Heart right ventricle (tissue), 16 donors: ENCODE measurements around the gene PCYT1B. TPM values are rescaled to one million over a fixed set of nuclear protein-coding genes. Genes with fewer than 3 reads are reported as not detected.

Experiments
- ATAC-seq, 8 donors: fragments of 200-7000 bp; cut with Tn5 transposase; one replicate each; pipeline ENCODE4 v1.9.1; 2020; ENCODE audit warnings: mild to moderate bottlenecking in 8 of 8, moderate library complexity in 8 of 8, moderate number of reproducible peaks in 1 of 8
- DNase-seq, 2 donors: peaks; one replicate each; pipeline ENCODE4 v3.0.0-alpha.2; 2020
- H3K27ac ChIP-seq, 10 donors: fragments of 200-600 bp; sonication (generic) in 2 of 10; one replicate each; pipeline versions ENCODE4 v1.5.0 to v1.8.0; 2020 to 2022; ENCODE audit warnings: mild to moderate bottlenecking in 3 of 10
- H3K27me3 ChIP-seq, 7 donors: fragments of 200-600 bp; one replicate each; pipeline ENCODE4 v1.8.0; 2021 to 2022; ENCODE audit warnings: mild to moderate bottlenecking in 2 of 7
- H3K36me3 ChIP-seq, 9 donors: fragments of 200-600 bp; sonication (generic) in 1 of 9; one replicate each; pipeline versions ENCODE4 v1.5.0 to v1.8.0; 2020 to 2022; ENCODE audit warnings: mild to moderate bottlenecking in 2 of 9
- H3K4me1 ChIP-seq, 9 donors: fragments of 200-600 bp; sonication (generic) in 1 of 9; one replicate each; pipeline versions ENCODE4 v1.5.0 to v1.8.0; 2020 to 2022; ENCODE audit warnings: mild to moderate bottlenecking in 4 of 9
- H3K4me3 ChIP-seq, 10 donors: fragments of 200-600 bp; sonication (generic) in 2 of 10; one replicate each; pipeline versions ENCODE4 v1.5.0 to v1.8.0; 2020 to 2022; ENCODE audit warnings: mild to moderate bottlenecking in 7 of 10, moderate library complexity in 2 of 10
- H3K9me3 ChIP-seq, 11 donors: fragments of 200-600 bp in 10 of 11; sonication (generic) in 2 of 11; one replicate each; pipeline versions ENCODE4 v1.5.0 to v1.8.0; 2013 to 2022; ENCODE audit warnings: mild to moderate bottlenecking in 2 of 11, control low read depth in 1 of 11, moderate library complexity in 1 of 11
- CTCF ChIP-seq, 9 donors: fragments of 200-600 bp; sonication (generic) in 2 of 9; IDR thresholded peaks; one replicate each; pipeline versions ENCODE4 v1.5.0 to v1.8.0; 2021 to 2022; ENCODE audit warnings: antibody characterized with exemption in 9 of 9, mild to moderate bottlenecking in 5 of 9, moderate library complexity in 1 of 9
- WGBS, 2 donors: extraction: QIAGEN DNeasy Blood & Tissue Kit; methylation state at CpG; one replicate each; pipeline ENCODE4 v1.1.7; 2013; ENCODE audit warnings: inconsistent platforms in 1 of 2; 5-methylcytosine and 5-hydroxymethylcytosine counted together
- intact Hi-C, 10 donors: fragments of 100-400 bp; cut with DNase I; formaldehyde crosslinking; loops; one replicate each; pipeline versions ENCODE4 v1.11.1 to v1.14.2; 2022
- polyA plus RNA-seq, 2 donors: library from polyadenylated mRNA; stranded (reverse); fragments of 200-250 nt; gene quantifications; one replicate each; pipeline ENCODE4 v1.2.3, GENCODE V29; 2013
- total RNA-seq, 10 donors: library from RNA; stranded (reverse); fragmentation: NEBNext Ultra II Directional in 3 of 10; extraction: Animal tissue kit (Norgen Biotek cat#: 25700) in 3 of 10; gene quantifications; one replicate each; pipeline versions ENCODE4 v1.2.1 to v1.2.4, GENCODE V29; 2021 to 2023
- donor health status: Arrhythmogenic right ventricular cardiomyopathy.
- donor health status: ischemic (EF 13 %, LVEDD 7.1; RV severe dilation, severe dysfunction).
- donor health status: healthy with polysubstance abuse.
- donor health status: DM: no; HTN: yes; CAD: no.
- donor health status: DM: no; HTN: no; CAD: no.
- donor health status: ischemic (EF 25% LVEDD 6.9; RV normal size, moderate dysfunction).
- donor health status: ischemic (EF 25% LVEDD 5.7; RV mildly dilated, moderate dysfunction).
- donor health status: healthy.
- donor health status: DM: yes; HTN: yes; CAD: no.
- donor health status: Ischemic cardiomyopathy.
- donor health status: ischemic (EF 35%, LVEDD 5.7; RV mildly dilated, moderate dysfunction).
- donor health status: nonischemic (EF 11% LVEDD 7.7; RV severe dilation, severe dysfunction).
- donor health status: DM: yes; HTN: yes; CAD: no.
- donor health status: PGD.
- donor health status: ischemic (EF 29% LVEDD 5.4; RV normal size, mild dysfunction).
- donor health status: nonischemic (EF 23%, LVEDD 6.1; RV moderate dilation, normal function).

The PCYT1B gene
- total and polyA plus RNA-seq, 12 donors = 0.07 to 0.34 (median 0.13) TPM; not detected in 5

DNA sequence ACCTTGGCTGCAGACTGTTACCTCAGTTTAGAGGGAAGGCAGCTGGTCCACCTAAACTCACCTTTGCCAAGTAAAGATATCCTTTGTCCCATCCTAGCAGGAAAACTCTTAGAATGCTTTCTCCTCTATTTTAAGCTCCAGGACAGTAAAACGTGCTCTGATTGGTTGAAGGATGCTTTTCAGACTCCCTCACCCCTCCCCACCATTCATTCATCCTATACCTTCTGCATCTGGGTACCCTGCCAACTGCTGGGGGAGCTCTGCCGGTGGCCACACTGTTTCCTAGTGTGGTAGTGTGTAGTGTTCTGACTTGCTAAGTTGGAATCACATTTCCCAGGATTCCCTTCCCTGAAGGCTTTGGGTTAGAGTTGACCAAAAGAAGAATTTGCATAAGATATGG is 26.3 kb upstream of the PCYT1B start:
- H3K27ac ChIP-seq = no peak overlapping the region
- no peak overlapping the region for H3K4me3 ChIP-seq
- H3K27me3 ChIP-seq = peaks cover 0 to 33% (median 0%) of the 10 kb centered on the region in 7 donors
- 47 to 58% methylated on average over 2 of the region's 2 CpGs for WGBS, 2 donors
- no peaks in the 10 kb centered on the region for H3K36me3 ChIP-seq
- no peaks in the 10 kb centered on the region for H3K4me1 ChIP-seq
- no peak for TF ChIP-seq CTCF (IDR thresholded peaks at IDR 0.05)
- ATAC-seq = no peak
- no peak for DNase-seq
- H3K9me3 ChIP-seq = no peaks in the 10 kb centered on the region
- intact Hi-C loops = no loop called here

DNA sequence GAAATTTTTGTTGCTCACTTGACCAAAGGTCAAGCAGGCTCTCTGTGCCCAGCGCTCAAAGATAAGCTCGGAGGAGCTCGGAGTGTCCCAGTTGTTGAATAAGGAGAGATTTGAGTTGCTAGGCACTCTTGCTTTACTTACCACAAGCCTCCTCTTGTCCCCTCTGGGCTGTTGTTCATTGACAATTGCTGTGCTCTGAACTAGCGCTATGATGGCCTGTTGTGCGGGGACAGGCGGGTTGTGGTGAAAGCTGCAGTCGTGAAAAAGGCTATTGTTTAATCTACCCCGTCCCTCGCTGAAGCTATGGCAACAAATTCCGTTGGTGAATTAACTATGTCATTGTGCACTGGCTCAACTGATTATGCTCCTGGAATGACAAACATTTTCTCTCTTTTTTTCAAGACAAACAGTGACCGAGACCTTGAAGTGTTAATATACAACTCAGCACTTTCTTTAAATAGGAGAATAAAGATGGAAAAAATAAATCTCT is 25.6 kb upstream of the PCYT1B start:
- 61% methylated on average over 11 of the region's 11 CpGs for WGBS, 2 donors
- no peaks in the 10 kb centered on the region for H3K36me3 ChIP-seq
- H3K27ac ChIP-seq = no peak overlapping the region
- H3K9me3 ChIP-seq = no peaks in the 10 kb centered on the region
- H3K27me3 ChIP-seq = peaks cover 0 to 35% (median 0%) of the 10 kb centered on the region in 7 donors
- peaks cover 0 to 4% (median 0%) of the 10 kb centered on the region in 9 donors for H3K4me1 ChIP-seq
- ATAC-seq = no peak
- no peak overlapping the region for H3K4me3 ChIP-seq
- no peak for TF ChIP-seq CTCF (IDR thresholded peaks at IDR 0.05)
- DNase-seq = no peak
- intact Hi-C loops = no loop called here

DNA sequence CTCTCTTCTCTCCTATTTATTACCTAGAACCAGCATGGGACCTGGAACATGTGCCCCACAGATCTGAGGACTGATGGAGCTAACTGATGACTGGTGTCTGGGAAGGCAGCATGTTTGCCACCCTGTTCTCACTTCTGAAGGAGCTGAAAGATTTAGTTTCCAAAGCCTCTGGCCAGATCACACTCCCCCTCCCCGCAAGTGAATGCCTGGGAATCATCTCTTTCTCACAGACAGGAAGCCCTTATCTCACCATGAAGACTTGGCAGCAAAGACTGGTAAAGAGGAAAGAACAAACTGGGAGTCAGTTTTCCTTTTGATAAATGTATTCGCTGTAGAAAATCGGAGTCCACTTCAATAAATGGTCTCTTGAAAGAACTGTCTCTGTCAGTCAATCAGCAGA is 21.0 kb upstream of the PCYT1B start:
- intact Hi-C loops = no loop called here
- TF ChIP-seq CTCF (IDR thresholded peaks at IDR 0.05) = no peak
- 3 to 5% methylated on average over 3 of the region's 3 CpGs for WGBS, 2 donors
- peaks cover 0 to 15% (median 0%) of the 10 kb centered on the region in 7 donors for H3K27me3 ChIP-seq
- no peak overlapping the region for H3K27ac ChIP-seq
- no peak overlapping the region for H3K4me3 ChIP-seq
- ATAC-seq (peak in 1 of 8 donors; percentile 28), DNase-seq (no peak)
- no peaks in the 10 kb centered on the region for H3K36me3 ChIP-seq
- H3K4me1 ChIP-seq = peaks cover 0 to 4% (median 0%) of the 10 kb centered on the region in 9 donors
- H3K9me3 ChIP-seq = no peaks in the 10 kb centered on the region

DNA sequence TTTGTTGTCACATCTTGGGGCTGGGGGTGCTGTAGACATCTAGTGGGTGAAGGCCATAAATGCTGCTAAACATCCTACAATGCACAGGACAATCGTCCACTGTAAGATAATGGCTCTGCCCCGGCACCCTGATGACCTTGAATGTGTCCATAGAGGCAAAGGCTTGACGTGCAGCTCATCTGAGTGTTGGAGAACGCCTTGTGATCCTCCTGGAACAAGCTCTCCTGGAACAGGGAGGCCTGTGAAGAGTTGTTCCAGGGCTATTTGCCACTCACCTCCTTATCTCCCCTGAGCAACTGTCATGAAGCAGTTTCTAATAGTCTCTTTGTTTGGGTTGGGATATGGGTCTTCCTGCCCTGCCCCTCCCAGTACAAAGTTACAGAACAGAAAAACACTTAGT is 15.2 kb upstream of the PCYT1B start:
- peak in 2 of 8 donors; percentile 25 to 88 for ATAC-seq
- Histone ChIP-seq H3K27me3 (peaks cover 0 to 21% (median 0%) of the 10 kb centered on the region in 7 donors), H3K4me3 (no peak overlapping the region), H3K36me3 (no peaks in the 10 kb centered on the region), H3K27ac (no peak overlapping the region), H3K4me1 (no peaks in the 10 kb centered on the region), H3K9me3 (no peaks in the 10 kb centered on the region)
- DNase-seq = no peak
- WGBS, 2 donors = 45 to 48% methylated on average over 4 of the region's 4 CpGs
- no peak for TF ChIP-seq CTCF (IDR thresholded peaks at IDR 0.05)
- intact Hi-C loops = no loop called here
